ENCODE data around the gene ADISSP. TPM values are rescaled to one million over a fixed set of nuclear protein-coding genes. Genes with fewer than 3 reads are reported as not detected.

The ADISSP gene
- total and polyA plus RNA-seq, 9 of the 15 experiments (the other 6 are each of a cell fraction or from before 2014, with no cell fraction given): 1.4 to 70.6 (median 23.4) TPM

DNA sequence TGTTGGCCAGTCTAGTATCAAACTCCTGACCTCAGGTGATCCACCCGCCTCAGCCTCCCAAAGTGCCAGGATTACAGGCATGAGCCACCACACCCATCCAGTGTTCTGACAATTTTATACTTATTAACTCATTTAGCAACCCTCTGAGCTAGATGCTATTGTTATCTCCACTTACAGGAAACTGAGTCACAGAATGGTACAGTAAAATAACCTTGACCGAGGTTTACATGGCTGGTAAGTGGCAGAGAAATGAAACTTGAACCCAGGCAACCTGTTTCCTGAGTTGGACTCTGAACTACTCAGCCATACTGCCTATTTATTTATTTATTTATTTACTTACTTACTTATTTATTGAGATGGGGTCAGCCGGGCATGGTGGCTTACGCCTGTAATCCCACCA is 48.5 kb downstream of the ADISSP start:
- Histone ChIP-seq H2AFZ (ENCODE audit: low read depth, low read length) (no peak overlapping the region), H3K9me1 (ENCODE audit: control insufficient read depth, insufficient read depth, low read length) (no peaks in the 10 kb centered on the region), H3K36me3 (ENCODE audit: control insufficient read depth, insufficient read depth, low read length) (no peaks in the 10 kb centered on the region), H3K27me3 (ENCODE audit: control insufficient read depth in 2 of 2, insufficient read depth in 2 of 2, low read length in 2 of 2) (peaks cover 0 to 5% of the 10 kb centered on the region in 2 experiments; a peak in 1 of 5 replicates), H3K27ac (ENCODE audit: extremely low read depth, low read depth, low read length) (no peak overlapping the region), H3K79me2 (ENCODE audit: control insufficient read depth, insufficient read depth, low read length) (no peaks in the 10 kb centered on the region), H4K20me1 (replicated peaks; ENCODE audit: control insufficient read depth, insufficient read depth, low read length) (no peaks in the 10 kb centered on the region), H3K4me2 (ENCODE audit: insufficient read depth, low read length) (no peak overlapping the region), H3K9ac (ENCODE audit: insufficient read depth in 1 of 2, low read depth in 2 of 2, low read length in 2 of 2) (no peak overlapping the region), H3K4me3 (no peak overlapping the region), H3K9me3 (replicated peaks; ENCODE audit: control insufficient read depth, insufficient read depth, low read depth, low read length) (no peaks in the 10 kb centered on the region), H3K4me1 (replicated peaks in 1 of 2; ENCODE audit: control insufficient read depth in 2 of 2, insufficient read depth in 2 of 2, low read length in 2 of 2) (peaks cover 0 to 3% of the 10 kb centered on the region in 2 experiments; a peak in 3 of 5 replicates)
- intact Hi-C loops (cut with micrococcal nuclease) (no loop called here), in situ Hi-C loops (cut with MboI) (no loop called here)
- no peak for DNase-seq (ENCODE audit: extremely low read depth in 1 of 4, low spot score in 3 of 4)
- ATAC-seq: no peak
- ChIA-PET CTCF (ENCODE audit: low intra/inter-chr PET ratio) (no interaction called here), POLR2A (interaction anchor here (1.0 kb wide), 1 partner anchor 444 kb away, joined by 3 read pairs; no protein-coding TSS in a partner anchor)
- no peak for FAIRE-seq
- 20% methylated on average over 4 of the region's 4 CpGs for WGBS (ENCODE audit: insufficient coverage, low coverage, missing lambda C conversion rate)
- TF ChIP-seq RFX1 (IDR thresholded peaks at IDR 0.05) (no peak), SUPT5H (IDR thresholded peaks at IDR 0.05) (no peak), ZBTB1 (CRISPR knock-in tag; IDR thresholded peaks at IDR 0.05; ENCODE audit: borderline replicate concordance, low read depth) (no peak), SAP30 (IDR thresholded peaks at IDR 0.05; ENCODE audit: borderline replicate concordance, insufficient read depth, low read depth, low read length, poor library complexity, severe bottlenecking) (no peak), PHF21A (IDR thresholded peaks at IDR 0.05; ENCODE audit: borderline replicate concordance, low read depth) (no peak), SMARCA4 (IDR thresholded peaks at IDR 0.05) (no peak)
- TF ChIP-seq, protein P1, sequence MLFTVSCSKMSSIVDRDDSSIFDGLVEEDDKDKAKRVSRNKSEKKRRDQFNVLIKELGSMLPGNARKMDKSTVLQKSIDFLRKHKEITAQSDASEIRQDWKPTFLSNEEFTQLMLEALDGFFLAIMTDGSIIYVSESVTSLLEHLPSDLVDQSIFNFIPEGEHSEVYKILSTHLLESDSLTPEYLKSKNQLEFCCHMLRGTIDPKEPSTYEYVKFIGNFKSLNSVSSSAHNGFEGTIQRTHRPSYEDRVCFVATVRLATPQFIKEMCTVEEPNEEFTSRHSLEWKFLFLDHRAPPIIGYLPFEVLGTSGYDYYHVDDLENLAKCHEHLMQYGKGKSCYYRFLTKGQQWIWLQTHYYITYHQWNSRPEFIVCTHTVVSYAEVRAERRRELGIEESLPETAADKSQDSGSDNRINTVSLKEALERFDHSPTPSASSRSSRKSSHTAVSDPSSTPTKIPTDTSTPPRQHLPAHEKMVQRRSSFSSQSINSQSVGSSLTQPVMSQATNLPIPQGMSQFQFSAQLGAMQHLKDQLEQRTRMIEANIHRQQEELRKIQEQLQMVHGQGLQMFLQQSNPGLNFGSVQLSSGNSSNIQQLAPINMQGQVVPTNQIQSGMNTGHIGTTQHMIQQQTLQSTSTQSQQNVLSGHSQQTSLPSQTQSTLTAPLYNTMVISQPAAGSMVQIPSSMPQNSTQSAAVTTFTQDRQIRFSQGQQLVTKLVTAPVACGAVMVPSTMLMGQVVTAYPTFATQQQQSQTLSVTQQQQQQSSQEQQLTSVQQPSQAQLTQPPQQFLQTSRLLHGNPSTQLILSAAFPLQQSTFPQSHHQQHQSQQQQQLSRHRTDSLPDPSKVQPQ (CRISPR knock-in tag; IDR thresholded peaks at IDR 0.05; ENCODE audit: borderline replicate concordance): no peak
- TF ChIP-seq, protein P2, sequence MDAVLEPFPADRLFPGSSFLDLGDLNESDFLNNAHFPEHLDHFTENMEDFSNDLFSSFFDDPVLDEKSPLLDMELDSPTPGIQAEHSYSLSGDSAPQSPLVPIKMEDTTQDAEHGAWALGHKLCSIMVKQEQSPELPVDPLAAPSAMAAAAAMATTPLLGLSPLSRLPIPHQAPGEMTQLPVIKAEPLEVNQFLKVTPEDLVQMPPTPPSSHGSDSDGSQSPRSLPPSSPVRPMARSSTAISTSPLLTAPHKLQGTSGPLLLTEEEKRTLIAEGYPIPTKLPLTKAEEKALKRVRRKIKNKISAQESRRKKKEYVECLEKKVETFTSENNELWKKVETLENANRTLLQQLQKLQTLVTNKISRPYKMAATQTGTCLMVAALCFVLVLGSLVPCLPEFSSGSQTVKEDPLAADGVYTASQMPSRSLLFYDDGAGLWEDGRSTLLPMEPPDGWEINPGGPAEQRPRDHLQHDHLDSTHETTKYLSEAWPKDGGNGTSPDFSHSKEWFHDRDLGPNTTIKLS (IDR thresholded peaks at IDR 0.05; ENCODE audit: borderline replicate concordance, low read depth): no peak
- TF ChIP-seq, protein P3, sequence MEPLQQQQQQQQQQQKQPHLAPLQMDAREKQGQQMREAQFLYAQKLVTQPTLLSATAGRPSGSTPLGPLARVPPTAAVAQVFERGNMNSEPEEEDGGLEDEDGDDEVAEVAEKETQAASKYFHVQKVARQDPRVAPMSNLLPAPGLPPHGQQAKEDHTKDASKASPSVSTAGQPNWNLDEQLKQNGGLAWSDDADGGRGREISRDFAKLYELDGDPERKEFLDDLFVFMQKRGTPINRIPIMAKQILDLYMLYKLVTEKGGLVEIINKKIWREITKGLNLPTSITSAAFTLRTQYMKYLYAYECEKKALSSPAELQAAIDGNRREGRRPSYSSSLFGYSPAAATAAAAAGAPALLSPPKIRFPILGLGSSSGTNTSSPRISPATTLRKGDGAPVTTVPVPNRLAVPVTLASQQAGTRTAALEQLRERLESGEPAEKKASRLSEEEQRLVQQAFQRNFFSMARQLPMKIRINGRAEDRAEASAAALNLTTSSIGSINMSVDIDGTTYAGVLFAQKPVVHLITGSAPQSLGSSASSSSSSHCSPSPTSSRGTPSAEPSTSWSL (CRISPR knock-in tag; IDR thresholded peaks at IDR 0.05; ENCODE audit: borderline replicate concordance): no peak
- no TSS peak for BruUV-seq (replicated peaks)

Data from K562 (cell line).